ENCODE measurements around the gene ANKS3. TPM values are rescaled to one million over a fixed set of nuclear protein-coding genes. Genes with fewer than 3 reads are reported as not detected.

ANKS3 gene
- total RNA-seq, 1 donor from 2014 or later, result 8.7 TPM

GRCh38 chr16:4675864-4676786, 57.9 kb downstream of the ANKS3 start:
- H3K9me3 ChIP-seq (replicated peaks), result no peaks in the 10 kb centered on the region
- H3K27ac ChIP-seq (replicated peaks), result peak overlapping the region; percentile 93
- peaks cover 34% of the 10 kb centered on the region for H3K36me3 ChIP-seq
- intact Hi-C loops (cut with micrococcal nuclease), result no loop called here
- H3K4me3 ChIP-seq, result no peak overlapping the region
- H3K27me3 ChIP-seq (ENCODE audit: low read depth), result no peaks in the 10 kb centered on the region
- H3K4me1 ChIP-seq, result peaks cover 57% of the 10 kb centered on the region
- no peak for TF ChIP-seq CTCF (IDR thresholded peaks at IDR 0.05; ENCODE audit: borderline replicate concordance)
- DNase-seq, result no peak

GRCh38 chr16:4674926-4675530, 59.0 kb downstream of the ANKS3 start:
- no peak overlapping the region for H3K27ac ChIP-seq (replicated peaks)
- H3K27me3 ChIP-seq (ENCODE audit: low read depth), result no peaks in the 10 kb centered on the region
- H3K4me3 ChIP-seq, result no peak overlapping the region
- H3K4me1 ChIP-seq, result peaks cover 46% of the 10 kb centered on the region
- TF ChIP-seq CTCF (IDR thresholded peaks at IDR 0.05; ENCODE audit: borderline replicate concordance), result no peak
- H3K36me3 ChIP-seq, result peaks cover 42% of the 10 kb centered on the region
- DNase-seq, result no peak
- intact Hi-C loops (cut with micrococcal nuclease), result no loop called here
- H3K9me3 ChIP-seq (replicated peaks), result no peaks in the 10 kb centered on the region

GRCh38 chr16:4673387-4674046, 60.6 kb downstream of the ANKS3 start:
- no peak for DNase-seq
- H3K27ac ChIP-seq (replicated peaks), result no peak overlapping the region
- peaks cover 58% of the 10 kb centered on the region for H3K36me3 ChIP-seq
- no peak overlapping the region for H3K4me3 ChIP-seq
- TF ChIP-seq CTCF (IDR thresholded peaks at IDR 0.05; ENCODE audit: borderline replicate concordance), result no peak
- H3K9me3 ChIP-seq (replicated peaks), result no peaks in the 10 kb centered on the region
- no peaks in the 10 kb centered on the region for H3K27me3 ChIP-seq (ENCODE audit: low read depth)
- peaks cover 31% of the 10 kb centered on the region for H3K4me1 ChIP-seq
- intact Hi-C loops (cut with micrococcal nuclease), result no loop called here

- no peak for DNase-seq
- intact Hi-C loops (cut with micrococcal nuclease), result no loop called here
- H3K36me3 ChIP-seq, result peaks cover 78% of the 10 kb centered on the region
- H3K27me3 ChIP-seq (ENCODE audit: low read depth), result no peaks in the 10 kb centered on the region
- no peak overlapping the region for H3K4me3 ChIP-seq
- no peak overlapping the region for H3K27ac ChIP-seq (replicated peaks)
- TF ChIP-seq CTCF (IDR thresholded peaks at IDR 0.05; ENCODE audit: borderline replicate concordance), result no peak
- peaks cover 24% of the 10 kb centered on the region for H3K4me1 ChIP-seq
- H3K9me3 ChIP-seq (replicated peaks), result no peaks in the 10 kb centered on the region
Measured at GRCh38 chr16:4668313-4668960, 65.6 kb downstream of the ANKS3 start.

Data from left ventricle myocardium inferior (tissue), 1 donor.